ENCODE measurements around the gene FERMT3.

FERMT3 gene

GRCh38 chr11:64264371-64264852, 57.9 kb downstream of the FERMT3 start:
- no peak for DNase-seq (ENCODE audit: low read depth in 2 of 2)

- no peak for DNase-seq (ENCODE audit: low read depth in 2 of 2)
Observed at GRCh38 chr11:64265176-64266160, 58.9 kb downstream of the FERMT3 start.

- no peak for DNase-seq (ENCODE audit: low read depth in 2 of 2)
Observed at GRCh38 chr11:64266339-64266738, 59.8 kb downstream of the FERMT3 start.

DNA sequence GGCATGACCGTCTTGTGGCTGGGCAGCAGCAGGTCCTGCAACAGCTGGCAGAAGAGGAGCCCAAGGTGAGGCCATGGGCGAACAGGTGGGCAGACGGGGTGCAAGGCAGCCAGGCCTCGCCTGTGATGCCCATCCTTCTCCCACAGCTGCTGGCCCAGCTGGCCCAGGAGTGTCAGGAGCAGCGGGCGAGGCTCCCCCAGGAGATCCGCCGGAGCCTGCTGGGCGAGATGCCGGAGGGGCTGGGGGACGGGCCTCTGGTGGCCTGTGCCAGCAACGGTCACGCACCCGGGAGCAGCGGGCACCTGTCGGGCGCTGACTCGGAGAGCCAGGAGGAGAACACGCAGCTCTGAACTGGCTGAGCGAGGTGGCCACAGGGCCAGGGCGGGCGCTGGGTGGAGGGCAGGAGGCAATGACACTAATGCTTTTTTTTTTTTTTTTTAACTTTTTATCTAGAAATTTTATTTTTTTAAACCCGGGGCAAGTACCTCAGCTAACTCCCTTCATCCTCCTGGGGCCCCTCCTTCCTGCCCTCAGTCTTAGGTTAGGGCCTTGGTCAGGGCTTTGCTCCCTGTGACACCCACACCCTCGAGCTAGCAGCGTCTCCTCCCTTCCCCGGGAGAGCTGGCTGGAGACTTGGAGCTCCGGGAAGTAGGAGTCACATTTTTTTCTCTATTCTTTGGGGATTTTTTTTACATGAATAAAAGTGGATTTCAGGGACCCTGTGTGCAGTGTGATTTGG, 60.9 kb downstream of the FERMT3 start:
- no peak for DNase-seq (ENCODE audit: low read depth in 2 of 2)

GRCh38 chr11:64268025-64268892, 61.7 kb downstream of the FERMT3 start:
- no peak for DNase-seq (ENCODE audit: low read depth in 2 of 2)

GRCh38 chr11:64268893-64269539, 62.5 kb downstream of the FERMT3 start:
- peak; percentile 23 to 54 for DNase-seq (ENCODE audit: low read depth in 2 of 2)

- DNase-seq (ENCODE audit: low read depth in 2 of 2): peak; percentile 97 to 98
Observed at GRCh38 chr11:64269540-64270220, 63.2 kb downstream of the FERMT3 start.

Data from stimulated activated CD4-positive, alpha-beta T cell treated with anti-CD3 and anti-CD28 coated beads, Interleukin-12 subunit alpha, Interleukin-12 subunit beta, amount 100 ng/mL, for 24 hours (primary cell).